ENCODE data around the gene AVP.
A peak's percentile ranks its signal among the peaks of the same experiment; 100 is the strongest.
"Not testable (repeated sequence)": the region's sequence is repeated elsewhere in the genome, so short reads cannot be mapped to it uniquely, and the experiment has no call there.

Gene AVP

GRCh38 chr20:3077618-3078134 is 6.8 kb downstream of the AVP start:
- Histone ChIP-seq H3K27ac (no peak overlapping the region), H3K36me3 (no peaks in the 10 kb centered on the region), H3K27me3 (peaks cover 0 to 56% of the 10 kb centered on the region in 2 donors), H3K4me3 (no peak overlapping the region), H3K9me3 (no peaks in the 10 kb centered on the region), H3K4me1 (peaks cover 0 to 14% (median 9%) of the 10 kb centered on the region in 4 donors)
- intact Hi-C loops (cut with DNase I; ENCODE audit: low total_unique reads), result no loop called here
- TF ChIP-seq CTCF (IDR thresholded peaks at IDR 0.05), result no peak
- DNase-seq, result no peak

GRCh38 chr20:3075315-3075714 is 9.2 kb downstream of the AVP start:
- Histone ChIP-seq H3K4me1 (peaks cover 5 to 12% (median 9%) of the 10 kb centered on the region in 4 donors), H3K27me3 (peaks cover 0 to 56% of the 10 kb centered on the region in 2 donors)
- H3K9me3 ChIP-seq; H3K36me3 ChIP-seq; intact Hi-C loops (cut with DNase I; ENCODE audit: low total_unique reads); H3K27ac ChIP-seq; DNase-seq; H3K4me3 ChIP-seq: not testable (repeated sequence)

- Histone ChIP-seq H3K4me3 (no peak overlapping the region), H3K36me3 (no peaks in the 10 kb centered on the region), H3K27ac (no peak overlapping the region), H3K9me3 (no peaks in the 10 kb centered on the region), H3K27me3 (peaks cover 0 to 57% of the 10 kb centered on the region in 2 donors), H3K4me1 (peaks cover 5 to 12% (median 9%) of the 10 kb centered on the region in 4 donors)
- intact Hi-C loops (cut with DNase I; ENCODE audit: low total_unique reads), result no loop called here
- no peak for TF ChIP-seq CTCF (IDR thresholded peaks at IDR 0.05)
- no peak for DNase-seq
Measured at GRCh38 chr20:3074812-3075211, 9.7 kb downstream of the AVP start.

GRCh38 chr20:3073251-3073643 is 11.3 kb downstream of the AVP start:
- H3K4me3 ChIP-seq; H3K27ac ChIP-seq; H3K9me3 ChIP-seq; H3K36me3 ChIP-seq; intact Hi-C loops (cut with DNase I; ENCODE audit: low total_unique reads); DNase-seq: not testable (repeated sequence)
- H3K4me1 ChIP-seq, result peaks cover 5 to 12% (median 9%) of the 10 kb centered on the region in 4 donors
- H3K27me3 ChIP-seq, result peaks cover 0 to 54% of the 10 kb centered on the region in 2 donors

GRCh38 chr20:3072530-3073250 is 11.8 kb downstream of the AVP start:
- TF ChIP-seq CTCF (IDR thresholded peaks at IDR 0.05), result no peak
- H3K4me1 ChIP-seq, result peaks cover 5 to 12% (median 9%) of the 10 kb centered on the region in 4 donors
- no peak overlapping the region for H3K27ac ChIP-seq
- H3K36me3 ChIP-seq, result no peaks in the 10 kb centered on the region
- H3K9me3 ChIP-seq, result no peaks in the 10 kb centered on the region
- peaks cover 0 to 54% of the 10 kb centered on the region in 2 donors for H3K27me3 ChIP-seq
- DNase-seq, result no peak
- intact Hi-C loops (cut with DNase I; ENCODE audit: low total_unique reads), result no loop called here
- peak overlapping the region in 1 of 2 donors; percentile 52 for H3K4me3 ChIP-seq

GRCh38 chr20:3071610-3072529 is 12.7 kb downstream of the AVP start, which contains the start of gene OXT:
Gene OXT, plus strand, starts transcription at chr20:3071620. Its CDS starts 36 bp downstream, at chr20:3071656.
- no peak for DNase-seq
- peaks cover 0 to 51% of the 10 kb centered on the region in 2 donors for H3K27me3 ChIP-seq
- peaks cover 5 to 12% (median 9%) of the 10 kb centered on the region in 4 donors for H3K4me1 ChIP-seq
- intact Hi-C loops (cut with DNase I; ENCODE audit: low total_unique reads), result no loop called here
- H3K36me3 ChIP-seq, result no peaks in the 10 kb centered on the region
- no peaks in the 10 kb centered on the region for H3K9me3 ChIP-seq
- H3K4me3 ChIP-seq, result peak within 1 kb of the TSS; percentile 34 to 52
- no peak within 1 kb of the TSS for H3K27ac ChIP-seq
- TF ChIP-seq CTCF (IDR thresholded peaks at IDR 0.05), result no peak

Data from tibial artery (tissue), 4 donors.